Mammary epithelial cell (primary cell): ENCODE data around the gene SHB.

Experiments used
- CTCF ChIP-seq, 2 donors: IDR thresholded peaks in 1 of 2; conservative IDR thresholded peaks in 1 of 2; 2 replicates each; pipeline ENCODE4 v1.5.1; 2011 to 2012; ENCODE audit warnings: inconsistent platforms in 2 of 2, low read length in 2 of 2, mild to moderate bottlenecking in 2 of 2, control low read depth in 1 of 2, low read depth in 1 of 2; ENCODE audit not compliant: insufficient read depth in 1 of 2; ENCODE audit errors: extremely low read depth in 1 of 2
- EZH2 ChIP-seq: IDR thresholded peaks from 2 replicates; pipeline ENCODE4 v1.6.1; 2012; ENCODE audit warnings: low read length, inconsistent platforms, borderline replicate concordance

GRCh38 chr9:38066197-38066913 lies 2.7 kb downstream of the SHB start:
- TF ChIP-seq CTCF (conservative IDR thresholded peaks at IDR 0.05 in 1 of 2, IDR thresholded peaks at IDR 0.05 in 1 of 2; ENCODE audit: extremely low read depth in 1 of 2, insufficient read depth in 1 of 2, low read depth in 1 of 2, low read length in 2 of 2): peak; percentile 38 to 56
- no peak for TF ChIP-seq EZH2
